ENCODE data around the gene CHST3.

CHST3 gene

GRCh38 chr10:71990706-71991269 is 26.6 kb downstream of the CHST3 start:
- DNase-seq = no peak

- DNase-seq = no peak
Measured at GRCh38 chr10:71995449-71995848, 31.3 kb downstream of the CHST3 start.

GRCh38 chr10:71995887-71996575 is 31.8 kb downstream of the CHST3 start:
- no peak for DNase-seq

GRCh38 chr10:71996592-71997371 is 32.6 kb downstream of the CHST3 start:
- DNase-seq = no peak

DNA sequence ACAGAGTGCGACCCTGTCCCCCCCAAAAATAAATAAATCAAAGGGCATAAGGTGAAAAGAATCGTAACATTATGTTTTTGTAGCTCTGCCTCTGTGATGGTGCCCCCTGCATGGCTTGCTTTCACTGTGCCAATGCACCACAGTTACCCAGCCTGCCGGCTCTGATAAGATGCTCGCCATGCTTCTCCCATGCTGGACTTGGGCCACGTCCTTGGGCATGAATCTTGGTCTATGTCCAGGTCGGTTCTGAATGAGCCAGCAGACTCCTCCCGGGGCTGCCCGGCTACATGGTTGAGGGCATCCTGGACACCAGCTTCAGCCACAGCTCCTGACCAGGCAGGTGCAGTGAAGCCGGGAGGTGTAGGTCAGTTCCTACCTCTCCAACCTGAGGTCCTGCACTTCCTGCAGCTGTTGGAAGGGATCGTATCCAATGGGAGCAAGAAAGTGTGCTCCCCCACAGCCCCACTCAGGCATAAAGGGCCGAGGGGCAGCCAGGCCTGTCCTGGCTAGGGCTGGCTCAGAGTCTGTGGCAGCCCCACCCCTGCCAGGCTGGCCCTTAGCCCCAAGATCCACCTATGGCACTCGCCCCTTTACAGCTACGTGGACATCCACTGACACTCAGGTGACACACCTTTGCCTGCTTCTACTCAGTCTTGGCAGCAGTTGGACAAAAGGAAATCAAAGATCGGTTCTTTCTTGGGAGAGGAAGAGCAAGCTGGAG is 34.1 kb downstream of the CHST3 start:
- DNase-seq = no peak

- DNase-seq = no peak
Measured at GRCh38 chr10:71998840-71999194, 34.6 kb downstream of the CHST3 start.

- no peak for DNase-seq
Measured at GRCh38 chr10:71999360-72000072, 35.3 kb downstream of the CHST3 start.

- no peak for DNase-seq
Measured at GRCh38 chr10:72000073-72001032, 36.2 kb downstream of the CHST3 start.

- DNase-seq = no peak
Measured at GRCh38 chr10:72001033-72001395, 36.8 kb downstream of the CHST3 start.

DNA sequence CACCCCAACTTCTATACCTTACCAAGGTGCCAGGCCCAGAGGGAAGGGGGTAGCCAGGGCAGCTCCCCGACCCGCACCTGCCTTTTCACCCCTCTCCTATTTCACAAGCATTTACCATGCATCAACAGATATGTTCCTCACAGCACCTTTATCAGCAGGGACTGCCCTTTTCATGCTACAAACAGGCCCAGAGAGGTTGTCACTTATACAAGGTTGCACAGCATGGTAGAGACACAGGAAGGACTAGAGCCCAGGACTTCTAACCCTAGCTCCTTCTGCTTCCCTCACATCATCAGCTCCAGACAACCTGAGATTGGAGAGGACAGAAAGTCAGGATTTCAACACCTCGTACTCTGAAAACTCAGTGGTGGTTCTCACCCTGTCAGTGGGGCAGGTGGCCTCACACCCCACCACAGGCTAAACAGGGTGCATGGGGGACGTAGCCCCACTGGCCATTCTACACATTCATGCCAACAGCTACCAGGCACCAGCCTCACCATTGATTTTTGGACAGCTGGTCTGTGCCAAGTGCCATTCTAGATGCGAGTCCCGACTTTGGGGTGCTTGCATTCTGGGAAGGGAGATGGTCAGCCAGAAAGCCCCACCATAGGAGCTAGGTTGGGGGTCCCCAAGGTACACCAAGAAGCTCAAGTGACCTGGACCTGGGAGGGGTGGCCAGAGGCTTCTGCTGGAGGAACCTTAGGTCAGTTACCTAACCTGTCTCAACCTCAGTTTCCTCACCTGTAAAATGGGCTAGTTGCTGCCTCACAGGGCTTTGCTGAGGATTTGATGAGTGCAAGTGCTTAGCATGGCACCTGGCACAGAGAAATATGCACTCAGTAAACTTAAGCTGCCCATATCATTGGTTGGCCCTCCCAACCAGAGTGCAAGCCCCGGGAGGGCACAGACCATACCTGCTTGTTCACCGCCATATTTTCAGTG is 38.4 kb downstream of the CHST3 start:
- DNase-seq = no peak

- DNase-seq = no peak
Measured at GRCh38 chr10:72006026-72006425, 41.8 kb downstream of the CHST3 start.

GRCh38 chr10:72007246-72007892 is 43.2 kb downstream of the CHST3 start:
- no peak for DNase-seq

DNA sequence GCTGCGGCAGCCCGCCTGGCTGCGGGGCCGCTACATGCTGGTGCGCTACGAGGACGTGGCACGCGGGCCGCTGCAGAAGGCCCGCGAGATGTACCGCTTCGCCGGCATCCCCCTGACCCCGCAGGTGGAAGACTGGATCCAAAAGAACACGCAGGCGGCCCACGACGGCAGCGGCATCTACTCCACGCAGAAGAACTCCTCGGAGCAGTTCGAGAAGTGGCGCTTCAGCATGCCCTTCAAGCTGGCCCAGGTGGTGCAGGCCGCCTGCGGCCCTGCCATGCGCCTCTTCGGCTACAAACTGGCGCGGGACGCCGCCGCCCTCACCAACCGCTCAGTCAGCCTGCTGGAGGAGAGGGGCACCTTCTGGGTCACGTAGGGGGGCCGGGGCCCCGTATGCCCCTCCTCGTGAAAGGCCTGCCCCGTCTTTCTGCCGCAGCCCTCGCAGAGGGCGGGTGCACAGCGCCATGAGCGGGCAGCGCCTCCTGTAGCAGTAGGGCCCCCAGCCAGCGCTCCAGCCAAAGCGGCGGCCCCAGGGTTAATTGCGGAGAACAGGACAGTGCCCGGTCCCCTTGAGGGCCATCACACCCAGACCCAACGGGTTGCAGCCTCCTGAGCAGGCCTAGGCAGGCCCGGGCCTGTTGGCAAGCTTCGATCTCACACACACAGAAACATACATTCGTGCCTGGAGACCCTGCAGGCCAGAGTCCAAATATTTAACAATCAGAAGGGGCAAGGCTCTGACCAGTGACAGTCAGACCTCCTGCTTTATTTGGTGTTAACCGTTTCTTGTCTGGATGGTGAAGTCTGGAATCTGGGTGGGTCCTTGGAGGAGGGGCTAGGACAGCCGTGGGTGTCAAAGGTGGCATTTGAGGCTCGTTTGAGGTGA is 44.1 kb downstream of the CHST3 start:
- DNase-seq = no peak

- no peak for DNase-seq
Measured at GRCh38 chr10:72009051-72009424, 44.8 kb downstream of the CHST3 start.

- no peak for DNase-seq
Measured at GRCh38 chr10:72009425-72010081, 45.4 kb downstream of the CHST3 start.

DNA sequence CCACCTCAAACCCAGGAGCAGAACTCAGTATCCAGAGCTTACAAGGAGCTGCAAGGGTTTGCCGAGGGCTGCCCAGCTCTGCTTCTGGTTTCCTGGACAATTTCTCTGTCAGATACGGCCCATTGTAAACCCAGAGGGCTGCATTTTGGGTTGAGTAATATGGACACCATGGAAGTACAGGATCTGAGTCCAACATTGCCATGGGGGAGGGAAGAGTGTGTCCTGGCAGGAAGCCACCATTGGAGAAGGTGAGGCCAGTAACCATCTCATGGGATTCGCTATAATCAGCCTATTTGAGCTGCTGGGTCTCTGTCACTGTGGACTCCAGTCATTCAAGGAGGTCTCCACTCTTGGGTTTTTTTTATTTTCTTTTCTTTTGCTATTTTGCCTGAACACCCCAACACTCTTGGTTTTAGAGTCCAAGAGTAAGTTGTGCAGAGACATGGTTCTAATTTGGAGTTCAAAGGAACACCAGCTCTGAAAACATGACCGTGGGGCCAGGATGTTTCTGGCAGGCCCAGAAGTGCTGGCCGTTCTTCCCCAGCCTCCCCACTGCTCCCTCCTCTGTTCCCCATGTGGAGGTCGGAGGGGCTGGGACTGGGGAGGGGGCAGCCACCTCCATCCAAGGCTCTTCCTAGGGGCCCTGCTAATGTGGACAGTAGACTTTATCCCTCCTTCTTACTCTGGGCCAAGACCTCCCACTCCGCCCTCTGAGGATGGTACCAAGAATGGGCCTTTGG is 46.2 kb downstream of the CHST3 start:
- DNase-seq = no peak

GRCh38 chr10:72011016-72011415 is 46.8 kb downstream of the CHST3 start:
- DNase-seq = no peak

- DNase-seq = no peak
Measured at GRCh38 chr10:72011468-72011867, 47.3 kb downstream of the CHST3 start.
